HepG2 (cell line): Measurements from ENCODE around the gene CTDSP1. TPM values are rescaled to one million over a fixed set of nuclear protein-coding genes. Genes with fewer than 3 reads are reported as not detected.

Experiments used
- FOXK2 ChIP-seq: fragments of 450-650 bp; IDR thresholded peaks from 2 replicates; pipeline ENCODE4 v1.6.1; 2016
- HNF1A ChIP-seq, 2 experiments: sonication (generic) in 1 of 2; formaldehyde crosslinking in 1 of 2; IDR thresholded peaks; 2 replicates each; pipeline versions ENCODE4 v1.4.0 to v1.6.1; 2016 to 2020; ENCODE audit warnings: borderline replicate concordance in 1 of 2, low read depth in 1 of 2, mild to moderate bottlenecking in 1 of 2, missing genetic modification reagents in 1 of 2
- KMT2B ChIP-seq: IDR thresholded peaks from 2 replicates; pipeline ENCODE4 v1.6.1; 2016; ENCODE audit warnings: missing genetic modification reagents, missing compliant biosample characterization
- MXD4 ChIP-seq: IDR thresholded peaks from 2 replicates; pipeline ENCODE4 v1.6.1; 2016; ENCODE audit warnings: mild to moderate bottlenecking, missing biosample characterization, missing genetic modification reagents
- MYC ChIP-seq: sonication (generic); formaldehyde crosslinking; IDR thresholded peaks from 2 replicates; pipeline ENCODE4 v1.9.0; 2021; ENCODE audit warnings: missing genetic modification reagents, borderline replicate concordance
- NCOA2 ChIP-seq: sonication (generic); formaldehyde crosslinking; IDR thresholded peaks from 2 replicates; pipeline ENCODE4 v1.8.0; 2022; ENCODE audit warnings: inconsistent platforms
- NR2F1 ChIP-seq, 2 experiments: fragments of 450-650 bp in 1 of 2; formaldehyde crosslinking in 1 of 2; IDR thresholded peaks; 2 replicates each; pipeline versions ENCODE4 v1.5.0 to v1.6.1; 2016 to 2020; ENCODE audit warnings: mild to moderate bottlenecking in 1 of 2, missing compliant biosample characterization in 1 of 2, missing genetic modification reagents in 1 of 2, moderate library complexity in 1 of 2
- RARA ChIP-seq: IDR thresholded peaks from 2 replicates; pipeline ENCODE4 v1.6.1; 2016; ENCODE audit warnings: missing genetic modification reagents, missing compliant biosample characterization
- REPIN1 ChIP-seq: sonication (generic); formaldehyde crosslinking; IDR thresholded peaks from 2 replicates; pipeline ENCODE4 v1.8.0; 2022; ENCODE audit warnings: missing genetic modification reagents, low read depth, mild to moderate bottlenecking, borderline replicate concordance
- TCF7L2 ChIP-seq: IDR thresholded peaks from 2 replicates; pipeline ENCODE4 v1.6.1; 2011; ENCODE audit warnings: mild to moderate bottlenecking, low read depth, low read length, moderate library complexity
- TP53 ChIP-seq: sonication (generic); formaldehyde crosslinking; conservative IDR thresholded peaks from 2 replicates; pipeline ENCODE4 v1.4.0; 2020; ENCODE audit warnings: missing genetic modification reagents
- ZFP90 ChIP-seq: sonication (generic); formaldehyde crosslinking; IDR thresholded peaks from 2 replicates; pipeline ENCODE4 v1.8.0; 2022; ENCODE audit warnings: missing genetic modification reagents, mild to moderate bottlenecking, inconsistent platforms, borderline replicate concordance
- ZKSCAN1 ChIP-seq: fragments of 150-350 bp; IDR thresholded peaks from 2 replicates; pipeline ENCODE4 v1.6.1; 2014; ENCODE audit warnings: low read length
- ZNF207 ChIP-seq: fragments of 450-650 bp; IDR thresholded peaks from 2 replicates; pipeline ENCODE4 v1.6.1; 2016; ENCODE audit warnings: antibody characterized with exemption, borderline replicate concordance
- ZNF589 ChIP-seq: sonication (generic); formaldehyde crosslinking; conservative IDR thresholded peaks from 2 replicates; pipeline ENCODE4 v1.8.0; 2022; ENCODE audit warnings: mild to moderate bottlenecking, moderate library complexity, missing genetic modification reagents
- ZNF780A ChIP-seq: sonication (generic); formaldehyde crosslinking; IDR thresholded peaks from 2 replicates; pipeline ENCODE4 v1.8.0; 2022; ENCODE audit warnings: mild to moderate bottlenecking, missing genetic modification reagents, moderate library complexity
- ZNF83 ChIP-seq: sonication (generic); formaldehyde crosslinking; IDR thresholded peaks from 2 replicates; pipeline ENCODE4 v1.4.0; 2020; ENCODE audit warnings: missing genetic modification reagents, mild to moderate bottlenecking, borderline replicate concordance
- polyA plus RNA-seq, 8 experiments: library from polyadenylated mRNA; depleted of rRNA in 3 of 8; stranded (reverse) in 7 of 8; unstranded in 1 of 8; fragments of >200 nt; fragmentation: Illumina TruSeq in 4 of 8; extraction: Trizol in 4 of 8; gene quantifications; 2 replicates each; pipeline versions ENCODE4 v1.2.1 to v1.2.3, GENCODE V29; 2011 to 2016; ENCODE audit warnings: low read depth in 4 of 8, missing spikeins in 1 of 8, mixed read lengths in 1 of 8; ENCODE audit not compliant: insufficient read depth in 1 of 8
- total RNA-seq, 5 experiments: library from RNA; depleted of rRNA; stranded (reverse); fragments of >200 nt; fragmentation: Illumina TruSeq; extraction: Trizol; gene quantifications; 2 replicates each; pipeline ENCODE4 v1.2.3, GENCODE V29; 2016; ENCODE audit warnings: low read depth in 1 of 5
- TF ChIP-seq, protein P1 (sequence below): sonication (generic); formaldehyde crosslinking; IDR thresholded peaks from 2 replicates; pipeline ENCODE4 v1.5.1; 2020; ENCODE audit warnings: mild to moderate bottlenecking, missing genetic modification reagents, borderline replicate concordance
- TF ChIP-seq, protein P2 (sequence below): sonication (generic); formaldehyde crosslinking; IDR thresholded peaks from 2 replicates; pipeline ENCODE4 v1.4.0; 2020; ENCODE audit warnings: missing genetic modification reagents
- TF ChIP-seq, protein P3 (sequence below): sonication (generic); formaldehyde crosslinking; IDR thresholded peaks from 2 replicates; pipeline ENCODE4 v1.4.0; 2020; ENCODE audit warnings: mild to moderate bottlenecking, missing genetic modification reagents
- TF ChIP-seq, protein P4 (sequence below): sonication (generic); formaldehyde crosslinking; IDR thresholded peaks from 2 replicates; pipeline ENCODE4 v1.4.0; 2020; ENCODE audit warnings: mild to moderate bottlenecking, missing genetic modification reagents

The CTDSP1 gene
- total and polyA plus RNA-seq, 2 of the 13 experiments (the other 11 are each of a cell fraction or from before 2014, with no cell fraction given), result 91.0 to 268 TPM

- TF ChIP-seq MXD4 (CRISPR knock-in tag) (peak; percentile 67; the same call in 1 of the 2 replicates), KMT2B (CRISPR knock-in tag) (peak; percentile 78), ZNF589 (CRISPR knock-in tag) (peak; percentile 75), HNF1A (IDR thresholded peaks at IDR 0.05; ENCODE audit: low read depth) (no peak), HNF1A (CRISPR knock-in tag; IDR thresholded peaks at IDR 0.05; ENCODE audit: borderline replicate concordance) (peak; percentile 64; the same call in 1 of the 2 replicates), ZNF83 (CRISPR knock-in tag) (no peak; the same call in none of the 2 replicates), ZNF207 (no peak), TCF7L2 (no peak), NR2F1 (CRISPR knock-in tag; IDR thresholded peaks at IDR 0.05) (peak; percentile 65 to 74; a peak in 2 of 4 replicates), RARA (CRISPR knock-in tag) (peak; percentile 87), ZNF780A (CRISPR knock-in tag) (no peak), ZFP90 (CRISPR knock-in tag) (peak; percentile 89), NCOA2 (no peak; the same call in 1 of the 2 replicates), FOXK2 (0 out of 2 replicates have a peak, but pooled peaks have one; percentile 15), TP53 (CRISPR knock-in tag) (peak; percentile 90), MYC (CRISPR knock-in tag) (peak; percentile 95), REPIN1 (CRISPR knock-in tag) (no peak; the same call in none of the 2 replicates), ZKSCAN1 (0 out of 2 replicates have a peak, but pooled peaks have one; percentile 32)
- TF ChIP-seq, protein P1, sequence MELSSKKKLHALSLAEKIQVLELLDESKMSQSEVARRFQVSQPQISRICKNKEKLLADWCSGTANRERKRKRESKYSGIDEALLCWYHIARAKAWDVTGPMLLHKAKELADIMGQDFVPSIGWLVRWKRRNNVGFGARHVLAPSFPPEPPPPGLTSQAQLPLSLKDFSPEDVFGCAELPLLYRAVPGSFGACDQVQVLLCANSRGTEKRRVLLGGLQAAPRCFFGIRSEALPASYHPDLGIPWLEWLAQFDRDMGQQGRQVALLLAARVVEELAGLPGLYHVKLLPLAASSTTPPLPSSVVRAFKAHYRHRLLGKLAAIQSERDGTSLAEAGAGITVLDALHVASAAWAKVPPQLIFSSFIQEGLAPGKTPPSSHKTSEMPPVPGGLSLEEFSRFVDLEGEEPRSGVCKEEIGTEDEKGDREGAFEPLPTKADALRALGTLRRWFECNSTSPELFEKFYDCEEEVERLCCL (CRISPR knock-in tag), result no peak; the same call in 1 of the 2 replicates
- TF ChIP-seq, protein P2, sequence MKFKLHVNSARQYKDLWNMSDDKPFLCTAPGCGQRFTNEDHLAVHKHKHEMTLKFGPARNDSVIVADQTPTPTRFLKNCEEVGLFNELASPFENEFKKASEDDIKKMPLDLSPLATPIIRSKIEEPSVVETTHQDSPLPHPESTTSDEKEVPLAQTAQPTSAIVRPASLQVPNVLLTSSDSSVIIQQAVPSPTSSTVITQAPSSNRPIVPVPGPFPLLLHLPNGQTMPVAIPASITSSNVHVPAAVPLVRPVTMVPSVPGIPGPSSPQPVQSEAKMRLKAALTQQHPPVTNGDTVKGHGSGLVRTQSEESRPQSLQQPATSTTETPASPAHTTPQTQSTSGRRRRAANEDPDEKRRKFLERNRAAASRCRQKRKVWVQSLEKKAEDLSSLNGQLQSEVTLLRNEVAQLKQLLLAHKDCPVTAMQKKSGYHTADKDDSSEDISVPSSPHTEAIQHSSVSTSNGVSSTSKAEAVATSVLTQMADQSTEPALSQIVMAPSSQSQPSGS (CRISPR knock-in tag), result peak; percentile 33; the same call in 1 of the 2 replicates
- TF ChIP-seq, protein P3, sequence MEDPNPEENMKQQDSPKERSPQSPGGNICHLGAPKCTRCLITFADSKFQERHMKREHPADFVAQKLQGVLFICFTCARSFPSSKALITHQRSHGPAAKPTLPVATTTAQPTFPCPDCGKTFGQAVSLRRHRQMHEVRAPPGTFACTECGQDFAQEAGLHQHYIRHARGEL (CRISPR knock-in tag), result no peak
- TF ChIP-seq, protein P4, sequence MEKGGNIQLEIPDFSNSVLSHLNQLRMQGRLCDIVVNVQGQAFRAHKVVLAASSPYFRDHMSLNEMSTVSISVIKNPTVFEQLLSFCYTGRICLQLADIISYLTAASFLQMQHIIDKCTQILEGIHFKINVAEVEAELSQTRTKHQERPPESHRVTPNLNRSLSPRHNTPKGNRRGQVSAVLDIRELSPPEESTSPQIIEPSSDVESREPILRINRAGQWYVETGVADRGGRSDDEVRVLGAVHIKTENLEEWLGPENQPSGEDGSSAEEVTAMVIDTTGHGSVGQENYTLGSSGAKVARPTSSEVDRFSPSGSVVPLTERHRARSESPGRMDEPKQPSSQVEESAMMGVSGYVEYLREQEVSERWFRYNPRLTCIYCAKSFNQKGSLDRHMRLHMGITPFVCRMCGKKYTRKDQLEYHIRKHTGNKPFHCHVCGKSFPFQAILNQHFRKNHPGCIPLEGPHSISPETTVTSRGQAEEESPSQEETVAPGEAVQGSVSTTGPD (CRISPR knock-in tag), result peak; percentile 61; the same call in 1 of the 2 replicates
Observed at GRCh38 chr2:218397820-218398436, 1.7 kb upstream of the CTDSP1 start (continued).
